NT2/D1 (cell line): Measurements from ENCODE around the gene HLA-DOA.

Experiments used
- DNase-seq: peaks from one replicate; pipeline ENCODE4 v3.0.0-alpha.2; 2011; ENCODE audit warnings: low read depth, low spot score
- H3K27me3 ChIP-seq: 2 replicates; pipeline ENCODE4 v1.6.0; 2011; ENCODE audit warnings: mild to moderate bottlenecking; ENCODE audit not compliant: insufficient read length, insufficient read depth
- H3K36me3 ChIP-seq: 2 replicates; pipeline ENCODE4 v1.6.1; 2011; ENCODE audit warnings: mild to moderate bottlenecking, low read length, mixed read lengths; ENCODE audit not compliant: insufficient read depth, insufficient read length
- H3K4me1 ChIP-seq: 2 replicates; pipeline ENCODE4 v1.5.1; 2011; ENCODE audit not compliant: insufficient read depth, insufficient read length
- H3K4me3 ChIP-seq: 2 replicates; pipeline ENCODE4 v1.5.1; 2011; ENCODE audit warnings: low read depth; ENCODE audit not compliant: insufficient read length
- H3K9ac ChIP-seq: 2 replicates; pipeline ENCODE4 v1.6.0; 2011; ENCODE audit warnings: low read depth; ENCODE audit not compliant: insufficient read length
- H3K9me3 ChIP-seq: 2 replicates; pipeline ENCODE4 v1.5.1; 2011; ENCODE audit warnings: mild to moderate bottlenecking, low read length; ENCODE audit not compliant: insufficient read depth
- SUZ12 ChIP-seq: IDR thresholded peaks from 2 replicates; pipeline ENCODE4 v1.6.1; 2011; ENCODE audit not compliant: insufficient read length, insufficient read depth; ENCODE audit errors: extremely low read depth
- YY1 ChIP-seq: IDR thresholded peaks from 2 replicates; pipeline ENCODE4 v1.6.1; 2011; ENCODE audit not compliant: insufficient read length, insufficient read depth
- ZNF274 ChIP-seq: IDR thresholded peaks from 2 replicates; pipeline ENCODE4 v1.6.1; 2011; ENCODE audit warnings: mild to moderate bottlenecking, low read depth, low read length

HLA-DOA gene

GRCh38 chr6:32954986-32955802 is 54.2 kb downstream of the HLA-DOA start:
- TF ChIP-seq YY1 (no peak), ZNF274 (no peak), SUZ12 (no peak)
- Histone ChIP-seq H3K9me3 (no peaks in the 10 kb centered on the region), H3K27me3 (no peaks in the 10 kb centered on the region), H3K9ac (no peak overlapping the region), H3K4me1 (no peaks in the 10 kb centered on the region), H3K4me3 (no peak overlapping the region), H3K36me3 (peaks cover 4% of the 10 kb centered on the region)
- no peak for DNase-seq

- no peak for DNase-seq
- TF ChIP-seq SUZ12 (no peak), ZNF274 (no peak), YY1 (no peak)
- Histone ChIP-seq H3K36me3 (peaks cover 4% of the 10 kb centered on the region), H3K9ac (no peak overlapping the region), H3K4me1 (no peaks in the 10 kb centered on the region), H3K4me3 (no peak overlapping the region), H3K27me3 (no peaks in the 10 kb centered on the region), H3K9me3 (no peaks in the 10 kb centered on the region)
Measured at GRCh38 chr6:32954267-32954666, 55.1 kb downstream of the HLA-DOA start.
